Activated naive CD4-positive, alpha-beta T cell treated with anti-CD3 and anti-CD28 coated beads, Interleukin-2, amount 10 ng/mL, durations not matched to agents 7 days and 5 days (primary cell): ENCODE results near the gene PLEKHG5.
A peak's percentile ranks its signal among the peaks of the same experiment; 100 is the strongest.
"Not testable (repeated sequence)": the region's sequence is repeated elsewhere in the genome, so short reads cannot be mapped to it uniquely, and the experiment has no call there.

Source experiments
- CTCF ChIA-PET: fragments of 350-600 bp; sonication (Branson Sonifier 250); formaldehyde crosslinking; loops from one replicate; lab custom pipeline; 2021; ENCODE audit warnings: antibody characterized with exemption; lab: Charles Lee
- DNase-seq: peaks from one replicate; pipeline ENCODE4 v3.0.0-alpha.2; 2020
- H3K27ac Mint-ChIP-seq: one replicate; pipeline ENCODE4 v1.8.0; 2021; ENCODE audit warnings: mild to moderate bottlenecking, moderate library complexity, mixed read lengths
- H3K27me3 Mint-ChIP-seq: one replicate; pipeline ENCODE4 v1.8.0; 2021; ENCODE audit warnings: mild to moderate bottlenecking, mixed read lengths
- H3K36me3 Mint-ChIP-seq: one replicate; pipeline ENCODE4 v1.8.0; 2021; ENCODE audit warnings: mixed read lengths
- H3K4me1 Mint-ChIP-seq: one replicate; pipeline ENCODE4 v1.8.0; 2021; ENCODE audit warnings: mixed read lengths
- H3K4me3 Mint-ChIP-seq: one replicate; pipeline ENCODE4 v1.8.0; 2021; ENCODE audit warnings: mild to moderate bottlenecking, moderate library complexity, mixed read lengths
- H3K9me3 Mint-ChIP-seq: one replicate; pipeline ENCODE4 v1.8.0; 2021; ENCODE audit warnings: mixed read lengths

PLEKHG5 gene

DNA sequence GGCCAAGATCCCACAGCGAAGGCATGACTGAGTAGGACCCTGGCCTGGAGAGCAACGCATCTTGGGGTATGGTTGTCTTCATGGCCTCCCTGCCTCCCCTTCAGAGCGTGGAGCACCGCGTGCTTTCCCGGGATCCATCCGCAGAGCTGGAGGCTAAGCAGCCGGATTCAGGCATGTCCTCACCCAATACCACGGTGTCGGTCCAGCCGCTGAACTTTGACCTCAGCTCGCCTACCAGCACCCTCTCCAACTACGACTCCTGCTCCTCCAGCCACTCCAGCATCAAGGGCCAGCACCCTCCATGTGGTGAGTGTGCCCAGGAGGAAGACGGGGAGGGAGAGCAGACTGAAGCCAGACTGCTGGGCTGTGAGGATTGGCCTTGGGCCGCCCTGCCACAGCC, 47.1 kb downstream of the PLEKHG5 start:
- no peaks in the 10 kb centered on the region for H3K36me3 Mint-ChIP-seq
- H3K27me3 Mint-ChIP-seq, result peaks cover 99% of the 10 kb centered on the region
- H3K4me1 Mint-ChIP-seq, result peaks cover 21% of the 10 kb centered on the region
- H3K4me3 Mint-ChIP-seq, result no peak overlapping the region
- DNase-seq, result no peak
- H3K27ac Mint-ChIP-seq, result no peak overlapping the region
- no peaks in the 10 kb centered on the region for H3K9me3 Mint-ChIP-seq
- CTCF ChIA-PET, result interaction anchor here (8.7 kb wide), 1 partner anchor 23 kb away, joined by 78 read pairs; the partner anchor contains the start of gene HES2

DNA sequence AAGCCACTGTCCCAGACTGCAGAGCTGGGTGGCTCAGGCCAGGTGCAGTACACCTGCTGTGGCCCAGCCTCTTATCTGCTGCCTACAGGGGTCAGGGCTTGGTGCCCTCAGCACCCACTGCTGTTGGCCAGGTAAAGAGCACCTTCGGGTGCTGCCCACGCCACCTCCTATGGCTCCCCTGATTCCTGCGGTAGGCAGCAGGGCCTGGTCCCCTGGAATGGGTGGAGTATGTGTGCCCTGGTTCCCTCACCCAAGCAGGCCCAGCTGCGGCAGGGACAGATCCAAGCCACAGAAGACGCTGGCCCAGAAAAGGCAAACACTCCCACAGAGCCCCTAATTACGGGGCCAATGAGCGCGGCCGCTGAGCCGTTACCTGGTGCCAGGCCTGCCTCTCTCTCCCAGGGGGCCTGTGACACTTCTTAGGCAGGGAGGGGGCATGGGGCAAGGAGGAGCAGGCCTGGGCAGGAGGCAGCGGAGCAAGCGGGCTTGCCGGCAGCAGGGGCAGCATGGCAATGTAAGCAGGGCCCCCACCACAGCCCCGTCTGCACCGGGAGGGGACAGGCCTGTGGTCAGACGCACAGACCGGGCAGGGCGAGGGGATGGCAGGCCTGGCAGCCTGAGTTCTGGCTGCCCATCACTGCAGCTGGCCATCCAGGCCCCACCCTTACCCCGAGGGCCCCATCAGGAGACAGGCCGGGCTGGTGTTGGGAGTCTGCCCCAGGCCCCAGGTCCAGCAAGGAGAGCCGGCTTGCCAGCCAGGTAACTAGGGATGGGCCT, 47.9 kb downstream of the PLEKHG5 start:
- H3K27ac Mint-ChIP-seq, result no peak overlapping the region
- H3K4me1 Mint-ChIP-seq, result peaks cover 19% of the 10 kb centered on the region
- no peaks in the 10 kb centered on the region for H3K36me3 Mint-ChIP-seq
- no peak for DNase-seq
- CTCF ChIA-PET, result interaction anchor here (0.6 to 8.7 kb wide), 4 partner anchors 11 to 24 kb away, joined by 3 to 78 read pairs (median 3); partner anchors contain the start of gene HES2
- peaks cover 100% of the 10 kb centered on the region for H3K27me3 Mint-ChIP-seq
- no peaks in the 10 kb centered on the region for H3K9me3 Mint-ChIP-seq
- no peak overlapping the region for H3K4me3 Mint-ChIP-seq

DNA sequence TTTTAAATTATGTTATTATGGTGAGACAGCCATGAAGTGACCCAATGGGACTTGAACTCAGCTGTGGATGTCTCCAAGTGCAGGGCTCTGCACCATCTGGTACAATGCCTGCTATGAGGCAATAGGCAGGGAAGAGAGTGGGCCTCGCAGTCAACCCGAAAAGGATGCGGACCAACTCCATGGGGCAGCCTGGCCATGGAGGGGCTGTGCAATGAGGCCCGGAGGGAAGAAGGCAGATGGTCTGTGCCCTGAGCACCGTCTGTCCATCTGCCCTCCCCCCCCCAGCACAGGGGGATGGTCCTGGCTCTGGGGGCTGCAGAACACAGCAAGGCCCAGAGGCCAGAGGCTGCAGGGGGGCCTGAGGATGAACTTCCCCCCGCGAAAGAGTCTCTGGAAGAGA, 49.9 kb downstream of the PLEKHG5 start:
- Mint-ChIP-seq H3K27me3 (peaks cover 94% of the 10 kb centered on the region), H3K9me3 (no peaks in the 10 kb centered on the region), H3K36me3 (no peaks in the 10 kb centered on the region), H3K4me1 (peaks cover 10% of the 10 kb centered on the region), H3K27ac (no peak overlapping the region), H3K4me3 (no peak overlapping the region)
- CTCF ChIA-PET, result interaction anchor here (0.6 to 8.7 kb wide), 5 partner anchors 13 to 82 kb away, joined by 3 to 78 read pairs (median 4); partner anchors contain the start of gene HES2
- DNase-seq, result no peak

DNA sequence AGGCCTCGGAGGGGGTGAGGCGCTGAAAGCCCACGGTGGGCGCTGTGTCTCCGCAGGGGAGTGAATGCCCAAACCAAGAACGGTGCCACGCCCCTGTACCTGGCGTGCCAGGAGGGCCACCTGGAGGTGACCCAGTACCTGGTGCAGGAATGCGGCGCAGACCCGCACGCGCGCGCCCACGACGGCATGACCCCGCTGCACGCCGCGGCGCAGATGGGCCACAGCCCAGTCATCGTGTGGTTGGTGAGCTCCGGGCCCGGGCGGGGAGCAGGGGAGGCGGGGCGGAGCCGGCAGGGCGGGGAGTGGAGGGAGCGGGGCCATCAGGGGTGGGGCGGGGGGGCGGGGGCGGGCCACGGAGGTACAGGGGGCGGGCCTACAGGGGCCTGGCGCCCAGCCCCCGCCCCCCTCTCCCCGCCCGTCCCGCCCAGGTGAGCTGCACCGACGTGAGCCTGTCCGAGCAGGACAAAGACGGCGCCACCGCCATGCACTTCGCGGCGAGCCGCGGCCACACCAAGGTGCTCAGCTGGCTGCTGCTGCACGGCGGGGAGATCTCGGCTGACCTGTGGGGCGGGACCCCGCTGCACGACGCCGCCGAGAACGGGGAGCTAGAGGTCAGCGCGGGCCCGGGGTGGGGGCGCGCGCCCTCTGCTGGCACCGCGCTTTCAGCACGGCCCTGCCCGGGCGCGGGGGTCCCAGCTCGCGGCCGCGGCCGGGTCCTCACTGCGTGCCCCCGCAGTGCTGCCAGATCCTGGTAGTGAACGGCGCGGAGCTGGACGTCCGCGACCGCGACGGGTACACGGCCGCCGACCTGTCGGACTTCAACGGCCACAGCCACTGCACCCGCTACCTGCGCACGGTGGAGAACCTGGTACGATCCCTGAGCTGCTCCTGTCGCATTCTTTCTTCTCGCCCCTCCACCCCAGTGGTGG, 51.0 kb downstream of the PLEKHG5 start:
- Mint-ChIP-seq H3K36me3 (no peaks in the 10 kb centered on the region), H3K9me3 (no peaks in the 10 kb centered on the region), H3K27ac (no peak overlapping the region), H3K4me3 (peak overlapping the region; percentile 6), H3K4me1 (peaks cover 8% of the 10 kb centered on the region), H3K27me3 (peaks cover 91% of the 10 kb centered on the region)
- peak; percentile 86 for DNase-seq
- CTCF ChIA-PET, result interaction anchor here (1.1 to 8.7 kb wide), 7 partner anchors 9 to 81 kb away, joined by 3 to 78 read pairs (median 5); partner anchors contain the start of gene HES2

DNA sequence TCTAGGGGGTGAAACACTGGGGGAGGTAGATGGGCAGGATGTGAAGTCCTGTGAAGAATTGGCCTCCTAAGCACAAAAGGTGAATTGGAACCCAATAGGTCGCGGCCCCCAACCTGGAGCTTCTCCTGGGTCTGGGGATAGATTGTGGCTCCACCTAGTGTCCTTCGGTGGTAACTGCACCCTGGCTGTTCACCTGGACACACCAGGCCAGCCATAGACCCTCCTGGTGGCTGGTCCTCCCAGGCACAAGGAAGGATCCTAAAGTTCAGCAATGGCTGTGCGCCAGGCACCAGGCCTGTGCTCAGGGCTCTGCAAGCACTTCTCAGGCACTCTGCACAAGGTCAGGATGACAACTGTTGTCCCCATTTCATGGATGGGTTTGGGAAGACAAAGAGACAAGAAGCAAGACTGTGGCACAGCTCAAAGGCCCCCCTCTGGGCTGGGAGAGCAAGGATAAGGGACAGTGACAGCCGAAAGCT, 53.4 kb downstream of the PLEKHG5 start:
- CTCF ChIA-PET, result interaction anchor here (0.6 to 8.7 kb wide), 30 partner anchors 9 to 385 kb away, joined by 3 to 78 read pairs (median 5); partner anchors contain the start of genes HES2, PLEKHG5 and RNF207
- no peak overlapping the region for H3K27ac Mint-ChIP-seq
- H3K4me3 Mint-ChIP-seq, result no peak overlapping the region
- no peaks in the 10 kb centered on the region for H3K36me3 Mint-ChIP-seq
- H3K27me3 Mint-ChIP-seq, result peaks cover 88% of the 10 kb centered on the region
- no peaks in the 10 kb centered on the region for H3K9me3 Mint-ChIP-seq
- peaks cover 8% of the 10 kb centered on the region for H3K4me1 Mint-ChIP-seq
- DNase-seq, result peak; percentile 84

DNA sequence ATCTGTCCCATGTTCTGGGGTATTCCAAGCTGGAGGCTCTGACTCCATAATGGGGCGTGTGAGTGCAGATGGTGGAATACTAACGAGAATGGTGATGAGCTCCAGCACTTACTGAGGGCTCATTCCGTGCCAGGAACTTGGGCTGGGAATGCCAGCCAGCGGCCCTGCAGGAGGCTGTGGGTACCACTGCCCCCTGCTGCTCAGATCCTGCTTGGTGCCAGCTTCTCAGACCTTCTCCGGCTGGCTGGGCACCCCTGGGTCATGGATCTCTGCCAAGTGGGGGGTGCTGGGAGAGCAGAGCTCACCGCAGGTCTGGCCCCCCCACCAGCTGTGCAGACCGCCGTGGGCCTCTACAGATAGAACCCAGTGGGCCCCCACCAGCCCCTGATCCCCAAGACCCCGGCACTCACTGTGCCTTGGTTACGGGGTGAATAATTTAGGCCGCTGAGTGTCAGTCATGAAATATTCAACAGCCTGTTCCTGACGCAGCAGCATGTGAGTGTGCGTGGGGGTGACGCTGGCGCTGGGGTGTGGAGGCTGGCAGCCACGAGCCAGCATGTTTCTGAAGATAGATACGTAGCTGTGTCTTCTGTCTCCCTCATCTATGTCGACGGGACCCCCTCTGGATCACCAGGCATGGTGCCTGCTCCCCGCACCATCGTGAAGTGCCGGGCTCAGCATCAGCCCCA, 54.3 kb downstream of the PLEKHG5 start:
- not testable (repeated sequence) for H3K36me3 Mint-ChIP-seq

DNA sequence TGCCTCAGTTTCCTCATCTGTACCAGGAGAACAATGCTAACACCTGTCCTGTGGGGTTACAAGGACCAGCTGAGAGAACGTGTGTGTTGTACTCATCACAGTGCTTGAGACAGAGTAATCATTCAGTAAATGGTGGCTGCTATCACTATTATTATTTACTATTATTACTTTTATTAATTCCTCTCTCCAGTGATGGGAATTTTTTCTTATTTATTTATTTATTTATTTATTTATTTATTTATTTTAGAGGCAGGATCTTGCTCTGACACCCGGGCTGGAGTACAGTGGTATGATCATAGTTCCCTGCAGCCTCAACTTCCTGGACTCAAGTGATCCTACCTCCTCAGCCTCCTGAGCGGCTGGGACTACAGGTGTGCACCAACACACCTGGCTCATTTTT, 55.2 kb downstream of the PLEKHG5 start:
- DNase-seq, H3K27ac Mint-ChIP-seq, H3K36me3 Mint-ChIP-seq, H3K4me3 Mint-ChIP-seq, H3K9me3 Mint-ChIP-seq, H3K4me1 Mint-ChIP-seq: not testable (repeated sequence)
- H3K27me3 Mint-ChIP-seq, result peaks cover 85% of the 10 kb centered on the region
- CTCF ChIA-PET, result interaction anchor here (1.0 to 8.7 kb wide), 3 partner anchors 10 to 188 kb away, joined by 3 to 78 read pairs (median 19); partner anchors contain the start of gene HES2

More for the DNA sequence above, 54.3 kb downstream of the PLEKHG5 start:
- CTCF ChIA-PET, result interaction anchor here (0.6 to 8.7 kb wide), 23 partner anchors 9 to 231 kb away, joined by 3 to 78 read pairs (median 5); partner anchors contain the start of genes HES2, PLEKHG5 and RNF207
- H3K9me3 Mint-ChIP-seq, H3K4me1 Mint-ChIP-seq, DNase-seq, H3K4me3 Mint-ChIP-seq, H3K27ac Mint-ChIP-seq: not testable (repeated sequence)
- peaks cover 86% of the 10 kb centered on the region for H3K27me3 Mint-ChIP-seq

DNA sequence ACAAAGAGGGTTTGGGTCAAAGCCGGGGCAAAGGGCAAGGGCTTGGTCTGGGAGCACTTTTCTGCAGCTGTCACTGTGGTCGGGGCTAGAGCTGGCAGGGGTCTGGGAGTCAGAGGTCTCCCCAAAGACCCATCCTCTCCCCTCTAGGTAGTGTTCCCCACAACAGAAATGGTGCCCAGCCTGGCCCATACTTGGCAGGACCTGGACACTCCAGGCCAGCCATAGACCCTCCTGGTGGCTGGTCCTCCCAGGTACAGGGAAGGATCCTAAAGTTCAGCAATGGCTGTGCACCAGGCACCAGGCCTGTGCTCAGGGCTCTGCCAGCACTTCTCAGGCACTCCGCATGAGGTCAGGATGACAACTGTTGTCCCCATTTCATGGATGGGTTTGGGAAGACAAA, 55.9 kb downstream of the PLEKHG5 start:
- CTCF ChIA-PET, result interaction anchor here (1.0 kb wide), 1 partner anchor 9 kb away, joined by 3 read pairs; no protein-coding TSS in a partner anchor
- no peaks in the 10 kb centered on the region for H3K36me3 Mint-ChIP-seq
- peaks cover 5% of the 10 kb centered on the region for H3K4me1 Mint-ChIP-seq
- H3K4me3 Mint-ChIP-seq, result no peak overlapping the region
- no peaks in the 10 kb centered on the region for H3K9me3 Mint-ChIP-seq
- H3K27me3 Mint-ChIP-seq, result peaks cover 85% of the 10 kb centered on the region
- DNase-seq, result no peak
- no peak overlapping the region for H3K27ac Mint-ChIP-seq

DNA sequence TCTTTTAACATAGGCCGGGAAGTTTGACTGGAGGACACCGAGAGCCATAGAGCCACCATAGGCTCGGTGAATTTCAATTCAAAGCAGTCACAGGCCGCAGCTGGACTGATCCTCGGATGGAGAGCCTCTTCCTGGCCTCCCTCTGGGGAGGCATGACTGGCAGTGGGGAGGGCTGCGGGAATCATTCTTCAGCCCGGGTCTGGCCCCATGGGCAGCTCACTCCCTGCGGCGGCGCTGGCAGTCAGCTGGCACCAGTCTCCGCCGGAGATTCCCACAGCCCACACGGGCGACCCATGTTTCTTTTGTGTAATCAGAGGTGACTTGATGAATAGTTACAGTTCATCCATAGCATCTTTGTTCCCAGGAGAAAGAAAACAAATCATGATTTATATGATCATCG, 56.3 kb downstream of the PLEKHG5 start:
- H3K27ac Mint-ChIP-seq, result no peak overlapping the region
- CTCF ChIA-PET, result interaction anchor here (1.0 kb wide), 1 partner anchor 9 kb away, joined by 3 read pairs; no protein-coding TSS in a partner anchor
- peaks cover 5% of the 10 kb centered on the region for H3K4me1 Mint-ChIP-seq
- H3K4me3 Mint-ChIP-seq, result no peak overlapping the region
- no peaks in the 10 kb centered on the region for H3K9me3 Mint-ChIP-seq
- no peak for DNase-seq
- peaks cover 85% of the 10 kb centered on the region for H3K27me3 Mint-ChIP-seq
- no peaks in the 10 kb centered on the region for H3K36me3 Mint-ChIP-seq

DNA sequence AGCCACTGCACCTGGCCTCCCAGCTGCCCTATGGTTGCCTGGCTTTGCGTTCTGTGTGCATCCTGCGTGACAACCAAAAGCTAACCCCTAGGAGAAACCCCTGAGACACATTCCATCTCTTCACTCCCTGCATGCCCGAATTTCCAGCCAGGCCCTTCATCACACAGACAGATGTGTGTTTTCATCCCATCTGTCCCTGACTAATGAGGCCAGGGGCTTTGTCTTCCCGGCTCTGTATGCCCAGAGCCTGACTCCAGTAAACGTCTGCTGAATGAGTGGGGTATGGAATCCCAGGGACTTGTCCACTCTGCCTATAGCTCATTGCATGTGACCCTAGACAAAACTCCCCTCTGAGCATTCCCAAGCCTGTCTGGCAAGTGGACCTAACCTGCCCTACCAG, 57.3 kb downstream of the PLEKHG5 start:
- Mint-ChIP-seq H3K36me3 (no peaks in the 10 kb centered on the region), H3K27ac (no peak overlapping the region), H3K4me3 (no peak overlapping the region), H3K27me3 (peaks cover 85% of the 10 kb centered on the region), H3K4me1 (peaks cover 1% of the 10 kb centered on the region), H3K9me3 (no peaks in the 10 kb centered on the region)
- CTCF ChIA-PET, result no interaction called here
- no peak for DNase-seq

DNA sequence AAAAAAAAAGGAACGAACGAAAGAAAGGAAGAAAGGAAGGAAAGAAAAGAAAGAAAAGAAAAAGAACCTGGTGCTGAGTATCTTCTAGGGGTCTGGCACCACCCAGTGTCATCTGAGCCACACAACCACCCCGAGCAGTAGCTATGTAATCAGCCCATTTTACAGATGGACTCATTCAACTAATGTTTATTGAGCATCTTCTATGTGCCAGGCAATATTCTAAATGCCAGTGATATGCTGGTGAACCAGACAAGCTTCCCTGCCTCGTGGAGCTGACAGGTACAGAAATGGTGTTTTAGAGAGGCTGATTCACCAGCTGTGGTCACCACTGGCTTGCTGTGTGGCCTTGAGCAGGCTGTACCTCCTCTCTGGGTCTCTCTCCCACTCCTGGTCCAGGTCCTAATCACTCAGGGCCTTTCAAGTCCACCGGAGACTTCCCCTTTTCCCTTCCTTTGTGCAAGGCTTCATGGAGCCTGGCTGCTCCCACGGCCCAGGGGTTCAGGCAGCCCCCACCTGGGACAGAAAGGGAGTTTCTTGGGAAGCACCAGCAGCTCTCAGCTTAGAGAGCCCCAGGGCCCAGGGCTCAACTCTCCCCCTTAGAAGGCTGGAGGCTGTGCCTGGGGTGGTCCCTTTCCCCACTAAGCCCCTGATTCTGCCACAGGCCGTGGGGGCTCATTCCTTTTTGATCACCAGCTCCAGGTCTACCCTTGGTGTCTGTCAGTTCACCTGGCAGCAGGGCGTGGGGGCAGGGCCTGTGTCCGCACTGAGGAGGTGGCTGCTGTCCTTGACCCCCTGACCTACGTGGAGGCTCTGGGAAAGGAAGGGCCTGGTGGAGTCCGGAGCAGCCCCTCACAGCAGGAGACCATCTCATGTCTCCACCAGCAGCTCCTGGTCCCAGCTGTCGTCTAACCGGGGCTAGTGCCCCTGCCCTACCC, 59.6 kb downstream of the PLEKHG5 start:
- not testable (repeated sequence) for H3K4me1 Mint-ChIP-seq, H3K36me3 Mint-ChIP-seq, H3K4me3 Mint-ChIP-seq, DNase-seq, H3K9me3 Mint-ChIP-seq, H3K27ac Mint-ChIP-seq
- CTCF ChIA-PET, result interaction anchor here (1.2 to 1.8 kb wide), 2 partner anchors 9 to 185 kb away, joined by 4 to 7 read pairs; no protein-coding TSS in a partner anchor
- H3K27me3 Mint-ChIP-seq, result peaks cover 89% of the 10 kb centered on the region

DNA sequence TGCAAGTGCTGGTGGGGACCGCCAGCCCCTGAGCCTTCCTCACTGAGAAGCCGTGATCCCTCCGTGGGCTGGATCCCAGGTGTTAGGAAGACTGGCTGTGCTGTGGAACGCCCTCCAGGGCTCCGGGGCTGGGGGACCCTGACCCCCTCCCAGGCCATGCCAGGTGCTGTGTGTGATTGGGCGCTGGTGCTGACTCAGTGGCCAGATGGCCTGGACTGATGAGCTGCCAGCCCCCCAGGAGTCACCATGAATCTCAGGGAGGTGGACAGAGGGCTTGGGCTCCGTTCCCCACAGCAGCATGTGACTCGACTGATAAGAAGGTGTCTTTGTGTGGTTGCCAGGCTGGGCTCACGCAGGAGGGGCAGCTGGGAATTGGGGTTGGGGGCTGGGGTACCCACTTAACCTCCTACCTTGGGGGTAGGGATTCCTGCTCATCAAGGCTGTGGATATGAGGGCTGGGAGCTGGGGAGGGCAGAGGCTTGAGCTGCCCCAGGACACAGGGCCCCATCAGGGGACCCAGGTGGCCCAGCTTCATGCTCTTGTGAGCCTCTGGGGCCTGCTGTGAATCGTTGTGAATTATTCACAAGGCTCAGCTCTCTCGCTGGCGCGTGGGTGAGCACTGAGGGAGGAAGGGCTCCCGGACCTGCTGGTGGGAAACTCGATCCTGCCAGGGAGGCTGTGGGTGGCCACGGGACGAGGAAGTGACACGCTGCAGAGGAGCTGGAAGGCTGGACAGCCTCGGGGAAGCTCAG, 61.6 kb downstream of the PLEKHG5 start:
- H3K4me1 Mint-ChIP-seq, DNase-seq, H3K9me3 Mint-ChIP-seq, H3K36me3 Mint-ChIP-seq, H3K4me3 Mint-ChIP-seq, H3K27ac Mint-ChIP-seq: not testable (repeated sequence)
- CTCF ChIA-PET, result interaction anchor here (1.9 kb wide), 1 partner anchor 9 kb away, joined by 7 read pairs; the partner anchor contains the start of gene HES2
- H3K27me3 Mint-ChIP-seq, result peaks cover 95% of the 10 kb centered on the region
